Right atrium auricular region (tissue), 2 donors: ENCODE measurements around the gene FRY. TPM values are rescaled to one million over a fixed set of nuclear protein-coding genes. Genes with fewer than 3 reads are reported as not detected.

ENCODE experiments used
- DNase-seq: peaks from one replicate; pipeline ENCODE4 v3.0.0-alpha.2; 2019; ENCODE audit warnings: low spot score
- H3K27ac ChIP-seq, 2 donors: fragments of 200-600 bp; sonication (generic); 1 replicate in 1 of 2; 2 replicates in 1 of 2; pipeline ENCODE4 v1.5.1; 2016 to 2019
- H3K27me3 ChIP-seq, 2 donors: fragments of 200-600 bp; sonication (generic); one replicate each; pipeline versions ENCODE4 v1.5.1 to v1.6.0; 2017 to 2019
- H3K36me3 ChIP-seq: fragments of 200-600 bp; sonication (generic); one replicate; pipeline ENCODE4 v1.5.1; 2016
- H3K4me1 ChIP-seq, 2 donors: fragments of 200-600 bp; sonication (generic); one replicate each; pipeline versions ENCODE4 v1.5.1 to v1.6.0; 2017 to 2019
- H3K4me3 ChIP-seq, 2 donors: fragments of 200-600 bp; sonication (generic); 1 replicate in 1 of 2; 2 replicates in 1 of 2; pipeline ENCODE4 v1.5.1; 2017 to 2019; ENCODE audit warnings: mild to moderate bottlenecking in 1 of 2, moderate library complexity in 1 of 2
- H3K9me3 ChIP-seq, 2 donors: fragments of 200-600 bp; sonication (generic); one replicate each; pipeline ENCODE4 v1.5.1; 2019
- total RNA-seq, 2 donors: library from RNA; depleted of rRNA; stranded (reverse); fragments of >200 nt; gene quantifications; one replicate each; pipeline ENCODE4 v1.1.0, GENCODE V29; 2016
- TF ChIP-seq, protein P1 (sequence below), 2 donors: fragments of 200-600 bp; sonication (generic); IDR thresholded peaks; one replicate each; pipeline ENCODE4 v1.5.1; 2019; ENCODE audit warnings: antibody characterized with exemption in 2 of 2

Gene FRY
- total RNA-seq, 2 donors from 2014 or later, result 94.8 to 183 TPM

DNA sequence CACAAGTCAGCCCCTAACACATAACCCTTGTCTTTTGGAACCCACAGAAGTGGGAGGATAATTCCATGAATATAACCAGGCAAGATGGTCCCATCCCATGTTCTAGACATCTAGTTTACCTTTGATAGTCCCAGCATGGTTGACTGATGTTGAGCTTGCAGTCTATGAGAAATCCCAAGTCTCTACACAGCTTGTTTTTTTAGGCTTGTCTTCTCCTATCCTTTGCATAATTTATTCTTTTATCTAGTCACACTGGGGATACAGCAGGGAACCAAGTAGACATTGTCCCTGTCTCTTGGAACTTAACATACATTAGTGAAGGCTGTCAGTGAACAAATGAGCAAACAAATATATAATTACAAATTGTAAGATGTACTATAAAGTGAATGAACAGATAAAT is 19.6 kb upstream of the FRY start:
- H3K27me3 ChIP-seq, result no peaks in the 10 kb centered on the region
- DNase-seq, result no peak
- no peak overlapping the region for H3K4me3 ChIP-seq
- peaks cover 0 to 3% of the 10 kb centered on the region in 2 donors for H3K4me1 ChIP-seq
- no peaks in the 10 kb centered on the region for H3K36me3 ChIP-seq
- H3K27ac ChIP-seq, result no peak overlapping the region
- TF ChIP-seq, protein P1, sequence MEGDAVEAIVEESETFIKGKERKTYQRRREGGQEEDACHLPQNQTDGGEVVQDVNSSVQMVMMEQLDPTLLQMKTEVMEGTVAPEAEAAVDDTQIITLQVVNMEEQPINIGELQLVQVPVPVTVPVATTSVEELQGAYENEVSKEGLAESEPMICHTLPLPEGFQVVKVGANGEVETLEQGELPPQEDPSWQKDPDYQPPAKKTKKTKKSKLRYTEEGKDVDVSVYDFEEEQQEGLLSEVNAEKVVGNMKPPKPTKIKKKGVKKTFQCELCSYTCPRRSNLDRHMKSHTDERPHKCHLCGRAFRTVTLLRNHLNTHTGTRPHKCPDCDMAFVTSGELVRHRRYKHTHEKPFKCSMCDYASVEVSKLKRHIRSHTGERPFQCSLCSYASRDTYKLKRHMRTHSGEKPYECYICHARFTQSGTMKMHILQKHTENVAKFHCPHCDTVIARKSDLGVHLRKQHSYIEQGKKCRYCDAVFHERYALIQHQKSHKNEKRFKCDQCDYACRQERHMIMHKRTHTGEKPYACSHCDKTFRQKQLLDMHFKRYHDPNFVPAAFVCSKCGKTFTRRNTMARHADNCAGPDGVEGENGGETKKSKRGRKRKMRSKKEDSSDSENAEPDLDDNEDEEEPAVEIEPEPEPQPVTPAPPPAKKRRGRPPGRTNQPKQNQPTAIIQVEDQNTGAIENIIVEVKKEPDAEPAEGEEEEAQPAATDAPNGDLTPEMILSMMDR (IDR thresholded peaks at IDR 0.05), result no peak
- no peaks in the 10 kb centered on the region for H3K9me3 ChIP-seq

DNA sequence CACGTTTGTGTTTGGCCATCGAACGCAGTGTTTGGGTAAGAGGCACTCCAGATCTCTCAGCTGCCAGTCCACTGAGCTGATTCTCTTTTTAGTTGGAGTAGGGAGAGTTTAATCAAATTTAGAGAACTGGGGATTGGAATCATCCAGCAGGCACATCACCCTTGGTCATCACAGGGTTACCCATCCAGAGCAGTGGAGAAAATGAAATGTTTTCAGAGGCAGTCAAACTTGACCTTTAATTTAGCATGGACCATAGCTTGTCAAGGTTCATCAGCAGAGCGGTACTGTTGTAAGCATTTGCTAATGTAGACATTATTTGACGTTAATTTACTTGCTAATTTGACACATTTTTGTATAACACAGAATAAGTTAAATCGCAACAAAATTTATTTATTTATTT is 18.4 kb upstream of the FRY start:
- H3K27me3 ChIP-seq, result no peaks in the 10 kb centered on the region
- TF ChIP-seq, protein P1 (IDR thresholded peaks at IDR 0.05), result no peak
- no peak overlapping the region for H3K4me3 ChIP-seq
- no peaks in the 10 kb centered on the region for H3K9me3 ChIP-seq
- H3K4me1 ChIP-seq, result peaks cover 0 to 3% of the 10 kb centered on the region in 2 donors
- no peaks in the 10 kb centered on the region for H3K36me3 ChIP-seq
- no peak for DNase-seq
- no peak overlapping the region for H3K27ac ChIP-seq

DNA sequence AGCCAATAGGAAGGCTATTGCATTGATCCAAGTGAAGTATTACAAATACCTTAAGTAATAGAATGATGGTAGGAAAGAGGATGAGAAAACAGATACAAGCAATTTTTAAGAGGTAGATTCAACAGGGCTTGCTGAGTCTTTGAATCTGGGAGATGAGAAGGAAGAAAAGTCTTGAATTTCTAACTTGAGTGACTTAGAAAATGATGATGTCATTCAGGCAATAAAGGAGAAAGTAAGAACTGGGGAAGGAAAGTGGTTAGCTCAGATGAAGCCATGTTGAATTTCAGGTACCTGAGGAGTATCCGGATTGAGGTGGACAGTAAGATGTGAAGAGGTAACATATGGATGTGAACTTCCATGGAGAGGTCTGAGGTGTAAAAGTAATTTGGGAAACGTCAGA is 15.5 kb upstream of the FRY start:
- no peak for DNase-seq
- H3K4me3 ChIP-seq, result no peak overlapping the region

DNA sequence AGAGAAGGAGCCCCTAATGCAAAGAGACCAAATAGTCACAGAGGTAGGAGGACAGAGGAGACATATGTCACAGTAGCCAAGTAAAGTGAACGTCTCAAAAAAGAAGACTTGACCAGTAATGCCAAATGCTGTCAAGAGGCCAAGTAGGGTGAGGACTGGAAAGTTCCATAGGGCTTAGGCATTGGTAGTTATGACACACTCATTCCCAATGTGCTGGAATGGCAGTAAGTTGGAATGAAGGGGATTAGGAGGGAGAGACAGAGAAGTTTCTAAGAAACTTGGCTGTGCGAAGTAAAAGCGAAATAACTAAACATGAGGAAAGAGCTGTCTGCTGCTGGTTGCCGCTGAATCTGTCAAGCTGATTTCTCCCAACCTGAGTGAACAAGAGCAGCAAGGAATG is 14.9 kb upstream of the FRY start:
- TF ChIP-seq, protein P1 (IDR thresholded peaks at IDR 0.05), result no peak
- no peak for DNase-seq
- Histone ChIP-seq H3K4me3 (no peak overlapping the region), H3K27ac (no peak overlapping the region), H3K4me1 (peaks cover 0 to 7% of the 10 kb centered on the region in 2 donors), H3K9me3 (no peaks in the 10 kb centered on the region), H3K27me3 (no peaks in the 10 kb centered on the region), H3K36me3 (no peaks in the 10 kb centered on the region)

More for the DNA sequence above, 15.5 kb upstream of the FRY start:
- Histone ChIP-seq H3K9me3 (no peaks in the 10 kb centered on the region), H3K4me1 (peaks cover 0 to 4% of the 10 kb centered on the region in 2 donors), H3K27ac (no peak overlapping the region), H3K27me3 (no peaks in the 10 kb centered on the region), H3K36me3 (no peaks in the 10 kb centered on the region)
- TF ChIP-seq, protein P1 (IDR thresholded peaks at IDR 0.05), result no peak

DNA sequence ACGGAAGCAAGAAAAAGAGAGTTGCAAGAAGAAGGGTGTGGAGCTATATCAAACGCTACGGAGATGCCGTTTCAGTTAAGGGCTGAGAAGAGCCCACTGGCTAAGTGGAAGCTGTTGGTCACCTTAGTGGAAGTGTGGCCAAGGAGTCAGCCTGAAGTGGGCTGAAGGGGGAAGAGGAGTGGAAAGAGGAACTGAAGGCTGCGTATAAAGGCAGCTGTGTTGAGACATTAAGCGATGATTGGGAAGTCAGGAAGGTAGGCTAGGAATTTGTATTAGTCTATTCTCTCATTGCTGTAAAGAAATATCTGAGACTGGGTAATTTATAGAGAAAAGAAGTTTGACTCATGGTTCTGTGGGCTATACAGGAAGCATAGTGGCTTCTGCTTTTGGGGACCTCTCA is 14.1 kb upstream of the FRY start:
- H3K36me3 ChIP-seq, result no peaks in the 10 kb centered on the region
- no peak for DNase-seq
- H3K4me1 ChIP-seq, result peaks cover 0 to 16% of the 10 kb centered on the region in 2 donors
- no peaks in the 10 kb centered on the region for H3K9me3 ChIP-seq
- no peak overlapping the region for H3K27ac ChIP-seq
- H3K4me3 ChIP-seq, result no peak overlapping the region
- TF ChIP-seq, protein P1 (IDR thresholded peaks at IDR 0.05), result no peak
- no peaks in the 10 kb centered on the region for H3K27me3 ChIP-seq

DNA sequence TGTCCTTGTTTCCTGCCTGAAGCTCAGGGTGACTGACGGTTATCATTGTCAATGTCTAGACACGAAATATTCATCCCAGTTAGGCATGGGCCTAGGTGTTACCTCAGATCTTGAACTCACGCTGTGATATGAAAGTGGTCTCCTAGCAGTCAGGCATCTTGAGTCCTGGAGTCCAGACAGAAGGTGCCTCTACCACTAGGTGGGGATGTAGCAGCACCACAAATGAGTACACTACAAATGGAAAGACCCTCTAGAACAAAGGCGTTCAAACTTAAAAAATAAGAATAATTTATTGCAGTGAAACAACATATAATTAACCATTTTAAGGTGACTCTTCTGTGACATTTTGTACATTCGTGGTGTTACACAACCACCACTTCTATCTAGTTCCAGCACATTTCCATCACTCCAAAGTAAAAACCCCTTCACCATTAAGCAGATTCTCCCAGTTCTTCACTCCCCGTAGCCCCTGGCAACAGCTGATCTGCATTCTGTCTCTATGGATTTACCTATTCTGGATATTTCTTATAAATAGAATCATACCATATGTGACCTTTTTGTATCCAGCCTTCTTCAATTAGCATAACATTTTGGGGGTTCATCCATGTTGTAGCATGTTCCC is 11.9 kb upstream of the FRY start:
- peaks cover 0 to 22% of the 10 kb centered on the region in 2 donors for H3K4me1 ChIP-seq
- no peak for DNase-seq
- TF ChIP-seq, protein P1 (IDR thresholded peaks at IDR 0.05), result peak; percentile 57 to 82
- no peaks in the 10 kb centered on the region for H3K27me3 ChIP-seq
- H3K36me3 ChIP-seq, result no peaks in the 10 kb centered on the region
- no peaks in the 10 kb centered on the region for H3K9me3 ChIP-seq
- H3K4me3 ChIP-seq, result no peak overlapping the region
- H3K27ac ChIP-seq, result no peak overlapping the region
